Measurements from ENCODE around the gene KRT82.

KRT82 gene

DNA sequence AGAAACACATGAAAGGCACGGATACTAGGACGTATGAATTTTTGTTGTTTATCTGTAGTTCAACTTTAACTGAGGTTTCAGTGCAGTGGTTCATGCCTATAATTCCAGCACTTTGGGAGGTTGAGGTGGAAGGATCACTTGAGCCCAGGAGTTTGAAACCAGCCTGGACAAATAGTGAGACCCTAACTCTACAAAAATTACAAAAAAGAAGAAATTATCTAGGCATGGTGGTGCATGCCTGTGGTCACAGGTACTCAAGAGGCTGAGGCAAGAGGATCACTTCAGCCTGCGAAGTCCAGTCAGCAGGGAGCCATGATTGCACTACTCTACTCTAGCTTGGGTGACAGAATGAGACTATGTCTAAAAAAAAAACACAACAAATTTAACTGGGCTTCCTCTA lies 37.8 kb upstream of the KRT82 start:
- H3K9me3 ChIP-seq (ENCODE audit: control insufficient read depth in 5 of 5, low read length in 5 of 5): no peaks in the 10 kb centered on the region
- H3K4me1 ChIP-seq (ENCODE audit: control insufficient read depth in 5 of 5, insufficient read depth in 5 of 5, low read length in 5 of 5): peaks cover 0 to 15% (median 12%) of the 10 kb centered on the region in 5 donors
- H3K27ac ChIP-seq (ENCODE audit: low read depth, low read length): no peak overlapping the region
- no peak overlapping the region for H3K4me3 ChIP-seq (ENCODE audit: low read depth in 1 of 5, low read length in 5 of 5)
- H3K9ac ChIP-seq (ENCODE audit: low read length in 5 of 5): no peak overlapping the region
- H3K36me3 ChIP-seq (ENCODE audit: control insufficient read depth in 5 of 5, insufficient read depth in 5 of 5, low read length in 5 of 5): no peaks in the 10 kb centered on the region
- peaks cover 0 to 2% (median 0%) of the 10 kb centered on the region in 5 donors for H3K27me3 ChIP-seq (ENCODE audit: control insufficient read depth in 5 of 5, insufficient read depth in 4 of 5, low read length in 5 of 5)

DNA sequence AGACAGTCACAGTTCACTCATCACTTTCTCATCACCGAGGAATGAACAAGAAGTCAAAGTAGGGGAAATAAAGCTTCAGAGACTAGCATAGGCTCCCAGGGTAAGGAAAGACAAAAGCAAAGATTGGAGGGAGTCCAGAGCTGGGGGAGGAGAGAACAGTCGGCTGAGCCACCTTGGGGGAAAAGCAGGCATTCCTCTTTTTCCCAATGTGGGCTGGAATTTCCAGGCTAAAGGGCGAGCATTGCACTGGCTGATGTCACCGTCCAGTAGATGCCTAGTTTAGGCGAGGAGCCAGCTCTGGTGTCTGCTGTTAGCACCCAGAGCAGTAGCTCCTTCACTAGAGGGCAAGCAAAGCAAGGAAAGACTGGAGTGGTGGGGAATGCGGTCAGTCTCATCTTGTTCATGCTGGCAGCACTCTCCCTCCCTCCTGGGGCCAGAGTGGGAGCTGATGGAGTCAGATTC lies 36.5 kb upstream of the KRT82 start:
- no peaks in the 10 kb centered on the region for H3K9me3 ChIP-seq (ENCODE audit: control insufficient read depth in 5 of 5, low read length in 5 of 5)
- no peak overlapping the region for H3K9ac ChIP-seq (ENCODE audit: low read length in 5 of 5)

DNA sequence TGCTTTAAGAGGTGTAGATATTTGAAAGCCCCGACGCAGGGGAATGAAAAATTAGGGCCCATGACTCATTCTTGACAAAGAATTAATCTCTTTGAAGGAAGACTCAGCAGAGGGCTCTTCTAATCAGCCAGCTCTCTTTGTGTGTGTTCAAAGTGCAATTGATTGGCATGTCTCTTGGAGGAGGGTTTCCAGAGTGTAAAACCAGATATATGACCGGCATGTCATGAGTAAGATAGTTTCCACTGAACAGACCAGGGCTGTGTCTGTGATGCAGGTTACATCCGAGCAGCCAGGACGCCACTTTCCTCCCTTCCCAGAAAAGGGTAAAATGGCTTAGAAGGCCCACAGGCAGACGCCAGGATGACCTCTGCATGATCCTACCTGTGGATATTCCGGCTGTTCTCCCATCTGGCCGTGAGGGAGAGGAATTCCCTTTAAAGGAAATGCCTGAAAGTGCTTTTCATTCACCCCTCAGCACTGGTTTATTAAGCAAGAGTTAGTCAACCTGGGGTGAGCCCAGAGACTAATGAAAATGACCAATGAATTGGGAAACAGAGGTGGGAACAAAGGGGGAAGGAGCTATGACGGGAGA lies 35.3 kb upstream of the KRT82 start:
- Histone ChIP-seq H3K27ac (ENCODE audit: low read depth, low read length) (no peak overlapping the region), H3K27me3 (ENCODE audit: control insufficient read depth in 5 of 5, insufficient read depth in 4 of 5, low read length in 5 of 5) (peaks cover 0 to 2% (median 0%) of the 10 kb centered on the region in 5 donors), H3K4me1 (ENCODE audit: control insufficient read depth in 5 of 5, insufficient read depth in 5 of 5, low read length in 5 of 5) (peaks cover 0 to 15% (median 12%) of the 10 kb centered on the region in 5 donors), H3K36me3 (ENCODE audit: control insufficient read depth in 5 of 5, insufficient read depth in 5 of 5, low read length in 5 of 5) (no peaks in the 10 kb centered on the region), H3K4me3 (ENCODE audit: low read depth in 1 of 5, low read length in 5 of 5) (no peak overlapping the region), H3K9me3 (ENCODE audit: control insufficient read depth in 5 of 5, low read length in 5 of 5) (no peaks in the 10 kb centered on the region), H3K9ac (ENCODE audit: low read length in 5 of 5) (no peak overlapping the region)

More for the DNA sequence above, 36.5 kb upstream of the KRT82 start:
- Histone ChIP-seq H3K27me3 (ENCODE audit: control insufficient read depth in 5 of 5, insufficient read depth in 4 of 5, low read length in 5 of 5) (peaks cover 0 to 2% (median 0%) of the 10 kb centered on the region in 5 donors), H3K4me3 (ENCODE audit: low read depth in 1 of 5, low read length in 5 of 5) (no peak overlapping the region), H3K4me1 (ENCODE audit: control insufficient read depth in 5 of 5, insufficient read depth in 5 of 5, low read length in 5 of 5) (peaks cover 0 to 15% (median 12%) of the 10 kb centered on the region in 5 donors), H3K27ac (ENCODE audit: low read depth, low read length) (no peak overlapping the region), H3K36me3 (ENCODE audit: control insufficient read depth in 5 of 5, insufficient read depth in 5 of 5, low read length in 5 of 5) (no peaks in the 10 kb centered on the region)

GRCh38 chr12:52440821-52441319 lies 34.7 kb upstream of the KRT82 start:
- no peak overlapping the region for H3K27ac ChIP-seq (ENCODE audit: low read depth, low read length)
- H3K36me3 ChIP-seq (ENCODE audit: control insufficient read depth in 5 of 5, insufficient read depth in 5 of 5, low read length in 5 of 5): no peaks in the 10 kb centered on the region
- peaks cover 0 to 2% (median 0%) of the 10 kb centered on the region in 5 donors for H3K27me3 ChIP-seq (ENCODE audit: control insufficient read depth in 5 of 5, insufficient read depth in 4 of 5, low read length in 5 of 5)
- H3K9me3 ChIP-seq (ENCODE audit: control insufficient read depth in 5 of 5, low read length in 5 of 5): no peaks in the 10 kb centered on the region
- H3K4me1 ChIP-seq (ENCODE audit: control insufficient read depth in 5 of 5, insufficient read depth in 5 of 5, low read length in 5 of 5): peaks cover 0 to 15% (median 12%) of the 10 kb centered on the region in 5 donors
- H3K4me3 ChIP-seq (ENCODE audit: low read depth in 1 of 5, low read length in 5 of 5): no peak overlapping the region
- no peak overlapping the region for H3K9ac ChIP-seq (ENCODE audit: low read length in 5 of 5)

DNA sequence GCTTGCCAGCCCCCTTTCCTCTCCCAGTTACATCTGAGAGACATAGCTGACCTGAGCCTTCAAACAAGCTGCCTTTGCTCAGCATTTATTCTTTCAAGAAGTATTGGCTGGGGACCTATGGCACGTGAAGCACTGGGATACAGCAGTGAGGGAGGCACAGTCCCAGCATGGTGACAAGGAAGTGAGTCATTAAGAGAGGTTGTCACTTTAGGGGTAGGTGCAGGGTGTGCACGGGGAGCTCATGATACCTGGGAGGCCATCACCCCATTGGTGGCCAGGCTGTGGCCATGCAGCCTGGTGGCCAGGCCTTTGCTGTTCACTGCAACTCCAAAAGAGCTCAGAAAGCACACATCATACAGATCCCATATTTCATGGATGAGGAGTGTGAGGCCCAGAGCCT lies 33.7 kb upstream of the KRT82 start:
- Histone ChIP-seq H3K4me1 (ENCODE audit: control insufficient read depth in 5 of 5, insufficient read depth in 5 of 5, low read length in 5 of 5) (peaks cover 0 to 15% (median 12%) of the 10 kb centered on the region in 5 donors), H3K9me3 (ENCODE audit: control insufficient read depth in 5 of 5, low read length in 5 of 5) (no peaks in the 10 kb centered on the region), H3K27me3 (ENCODE audit: control insufficient read depth in 5 of 5, insufficient read depth in 4 of 5, low read length in 5 of 5) (peaks cover 0 to 2% (median 0%) of the 10 kb centered on the region in 5 donors), H3K27ac (ENCODE audit: low read depth, low read length) (no peak overlapping the region), H3K36me3 (ENCODE audit: control insufficient read depth in 5 of 5, insufficient read depth in 5 of 5, low read length in 5 of 5) (no peaks in the 10 kb centered on the region), H3K4me3 (ENCODE audit: low read depth in 1 of 5, low read length in 5 of 5) (no peak overlapping the region), H3K9ac (ENCODE audit: low read length in 5 of 5) (no peak overlapping the region)

GRCh38 chr12:52439420-52439819 lies 33.3 kb upstream of the KRT82 start:
- no peak overlapping the region for H3K9ac ChIP-seq (ENCODE audit: low read length in 5 of 5)
- no peak overlapping the region for H3K4me3 ChIP-seq (ENCODE audit: low read depth in 1 of 5, low read length in 5 of 5)
- no peak overlapping the region for H3K27ac ChIP-seq (ENCODE audit: low read depth, low read length)
- no peaks in the 10 kb centered on the region for H3K9me3 ChIP-seq (ENCODE audit: control insufficient read depth in 5 of 5, low read length in 5 of 5)
- peaks cover 0 to 15% (median 12%) of the 10 kb centered on the region in 5 donors for H3K4me1 ChIP-seq (ENCODE audit: control insufficient read depth in 5 of 5, insufficient read depth in 5 of 5, low read length in 5 of 5)
- H3K36me3 ChIP-seq (ENCODE audit: control insufficient read depth in 5 of 5, insufficient read depth in 5 of 5, low read length in 5 of 5): no peaks in the 10 kb centered on the region
- H3K27me3 ChIP-seq (ENCODE audit: control insufficient read depth in 5 of 5, insufficient read depth in 4 of 5, low read length in 5 of 5): peaks cover 0 to 2% (median 0%) of the 10 kb centered on the region in 5 donors

GRCh38 chr12:52438305-52439301 lies 32.5 kb upstream of the KRT82 start:
- H3K4me1 ChIP-seq (ENCODE audit: control insufficient read depth in 5 of 5, insufficient read depth in 5 of 5, low read length in 5 of 5): peaks cover 0 to 13% (median 12%) of the 10 kb centered on the region in 5 donors
- peaks cover 0 to 2% (median 0%) of the 10 kb centered on the region in 5 donors for H3K27me3 ChIP-seq (ENCODE audit: control insufficient read depth in 5 of 5, insufficient read depth in 4 of 5, low read length in 5 of 5)
- H3K36me3 ChIP-seq (ENCODE audit: control insufficient read depth in 5 of 5, insufficient read depth in 5 of 5, low read length in 5 of 5): no peaks in the 10 kb centered on the region
- H3K4me3 ChIP-seq (ENCODE audit: low read depth in 1 of 5, low read length in 5 of 5): no peak overlapping the region
- no peak overlapping the region for H3K27ac ChIP-seq (ENCODE audit: low read depth, low read length)
- no peak overlapping the region for H3K9ac ChIP-seq (ENCODE audit: low read length in 5 of 5)
- no peaks in the 10 kb centered on the region for H3K9me3 ChIP-seq (ENCODE audit: control insufficient read depth in 5 of 5, low read length in 5 of 5)

DNA sequence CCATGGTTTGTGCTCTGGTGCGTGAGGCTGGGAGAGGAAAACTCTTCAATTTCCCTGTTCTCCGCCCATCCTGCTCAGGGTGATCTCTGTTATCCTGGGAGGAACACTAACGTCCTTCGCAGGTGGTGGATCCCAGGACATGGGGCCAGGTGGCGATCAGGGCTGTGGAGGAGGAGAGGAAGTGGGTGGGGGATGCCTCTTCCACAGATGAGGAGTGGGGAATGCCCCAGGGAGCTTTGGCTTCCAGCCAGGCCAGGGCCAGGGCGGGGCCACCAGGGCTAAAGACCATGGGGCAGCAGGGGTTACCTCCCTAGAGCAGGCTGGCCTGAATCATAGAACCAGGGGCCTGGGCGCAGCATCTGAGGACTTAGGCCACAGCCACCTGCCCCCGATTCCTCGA lies 31.4 kb upstream of the KRT82 start:
- no peaks in the 10 kb centered on the region for H3K9me3 ChIP-seq (ENCODE audit: control insufficient read depth in 5 of 5, low read length in 5 of 5)
- no peak overlapping the region for H3K27ac ChIP-seq (ENCODE audit: low read depth, low read length)
- H3K4me1 ChIP-seq (ENCODE audit: control insufficient read depth in 5 of 5, insufficient read depth in 5 of 5, low read length in 5 of 5): peaks cover 0 to 6% (median 6%) of the 10 kb centered on the region in 5 donors
- H3K27me3 ChIP-seq (ENCODE audit: control insufficient read depth in 5 of 5, insufficient read depth in 4 of 5, low read length in 5 of 5): peaks cover 0 to 2% (median 0%) of the 10 kb centered on the region in 5 donors
- H3K9ac ChIP-seq (ENCODE audit: low read length in 5 of 5): no peak overlapping the region
- no peaks in the 10 kb centered on the region for H3K36me3 ChIP-seq (ENCODE audit: control insufficient read depth in 5 of 5, insufficient read depth in 5 of 5, low read length in 5 of 5)
- H3K4me3 ChIP-seq (ENCODE audit: low read depth in 1 of 5, low read length in 5 of 5): no peak overlapping the region

GRCh38 chr12:52436828-52437474 lies 30.8 kb upstream of the KRT82 start:
- H3K9ac ChIP-seq (ENCODE audit: low read length in 5 of 5): no peak overlapping the region
- no peak overlapping the region for H3K4me3 ChIP-seq (ENCODE audit: low read depth in 1 of 5, low read length in 5 of 5)
- H3K27me3 ChIP-seq (ENCODE audit: control insufficient read depth in 5 of 5, insufficient read depth in 4 of 5, low read length in 5 of 5): peaks cover 0 to 2% (median 0%) of the 10 kb centered on the region in 5 donors
- no peak overlapping the region for H3K27ac ChIP-seq (ENCODE audit: low read depth, low read length)
- H3K9me3 ChIP-seq (ENCODE audit: control insufficient read depth in 5 of 5, low read length in 5 of 5): no peaks in the 10 kb centered on the region
- H3K4me1 ChIP-seq (ENCODE audit: control insufficient read depth in 5 of 5, insufficient read depth in 5 of 5, low read length in 5 of 5): peaks cover 0 to under 1% (median under 1%) of the 10 kb centered on the region in 5 donors
- H3K36me3 ChIP-seq (ENCODE audit: control insufficient read depth in 5 of 5, insufficient read depth in 5 of 5, low read length in 5 of 5): no peaks in the 10 kb centered on the region

Data from subcutaneous abdominal adipose tissue (tissue), 5 donors.